Stimulated activated CD4-positive, alpha-beta T cell treated with anti-CD3 and anti-CD28 coated beads, Interleukin-12 subunit alpha, Interleukin-12 subunit beta, amount 100 ng/mL, for 4 hours (primary cell): ENCODE measurements around the gene CASZ1.

Source experiments
- DNase-seq: peaks from one replicate; pipeline ENCODE4 v3.0.0-alpha.2; 2020

The CASZ1 gene

DNA sequence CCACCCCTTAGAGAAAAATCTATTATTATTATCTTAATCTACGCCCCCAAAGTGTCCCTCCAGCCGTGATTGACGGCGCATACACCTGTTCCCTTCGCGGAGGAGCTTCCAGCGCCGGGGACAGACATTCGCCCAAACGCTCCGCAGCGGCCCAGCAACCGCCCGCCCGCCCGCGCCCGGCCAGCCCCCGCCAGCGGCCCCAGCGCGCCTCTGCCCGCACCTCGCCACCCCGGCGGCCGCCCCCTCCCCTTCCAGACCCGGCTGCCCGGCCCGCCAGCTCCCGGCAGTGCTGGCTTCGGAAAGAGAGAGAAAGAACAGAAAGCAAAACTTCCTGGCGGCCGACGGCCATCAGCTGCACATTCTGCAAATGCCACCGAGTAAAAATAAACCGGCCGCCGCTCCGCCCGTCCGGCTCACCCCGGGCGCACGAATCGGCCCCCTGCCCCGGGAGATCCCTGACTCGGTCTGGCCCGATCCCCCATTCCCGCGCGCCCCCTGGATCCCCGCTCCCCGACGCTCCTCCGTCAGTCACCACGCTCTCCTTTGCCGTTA, 1.6 kb downstream of the CASZ1 start:
- no peak for DNase-seq

DNA sequence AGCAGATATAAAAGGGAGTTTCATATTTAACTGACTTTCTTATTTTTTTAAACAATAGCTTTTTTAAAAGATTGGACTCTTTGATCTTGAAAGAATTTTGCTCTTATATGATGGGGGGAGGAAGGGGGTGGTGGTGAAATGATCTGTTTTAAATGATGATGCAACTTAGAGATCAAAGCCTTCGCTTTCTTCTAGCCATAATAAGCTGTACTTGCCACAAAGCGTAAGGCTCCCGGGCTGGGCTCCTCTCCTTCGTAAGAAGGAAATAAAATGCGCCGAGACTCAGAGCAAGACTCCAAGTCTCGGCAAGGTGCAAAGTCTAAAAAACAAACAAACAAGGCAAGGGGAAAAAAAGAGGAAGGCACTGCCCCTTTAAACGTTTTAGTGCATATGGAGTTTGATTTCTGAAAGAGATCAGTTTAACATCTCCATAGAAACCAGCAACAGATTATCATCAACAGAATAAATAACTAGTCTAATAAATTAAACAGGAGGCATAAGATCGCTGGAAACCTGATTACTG, 3.3 kb downstream of the CASZ1 start:
- DNase-seq: no peak

GRCh38 chr1:10791105-10791951, 5.1 kb downstream of the CASZ1 start:
- DNase-seq: no peak

GRCh38 chr1:10789803-10790702, 6.4 kb downstream of the CASZ1 start:
- no peak for DNase-seq

GRCh38 chr1:10789047-10789791, 7.2 kb downstream of the CASZ1 start:
- no peak for DNase-seq

- no peak for DNase-seq
These were observed 7.8 kb downstream of the CASZ1 start for GRCh38 chr1:10788592-10789006.

- no peak for DNase-seq
These were observed 9.2 kb downstream of the CASZ1 start for GRCh38 chr1:10787286-10787685.

DNA sequence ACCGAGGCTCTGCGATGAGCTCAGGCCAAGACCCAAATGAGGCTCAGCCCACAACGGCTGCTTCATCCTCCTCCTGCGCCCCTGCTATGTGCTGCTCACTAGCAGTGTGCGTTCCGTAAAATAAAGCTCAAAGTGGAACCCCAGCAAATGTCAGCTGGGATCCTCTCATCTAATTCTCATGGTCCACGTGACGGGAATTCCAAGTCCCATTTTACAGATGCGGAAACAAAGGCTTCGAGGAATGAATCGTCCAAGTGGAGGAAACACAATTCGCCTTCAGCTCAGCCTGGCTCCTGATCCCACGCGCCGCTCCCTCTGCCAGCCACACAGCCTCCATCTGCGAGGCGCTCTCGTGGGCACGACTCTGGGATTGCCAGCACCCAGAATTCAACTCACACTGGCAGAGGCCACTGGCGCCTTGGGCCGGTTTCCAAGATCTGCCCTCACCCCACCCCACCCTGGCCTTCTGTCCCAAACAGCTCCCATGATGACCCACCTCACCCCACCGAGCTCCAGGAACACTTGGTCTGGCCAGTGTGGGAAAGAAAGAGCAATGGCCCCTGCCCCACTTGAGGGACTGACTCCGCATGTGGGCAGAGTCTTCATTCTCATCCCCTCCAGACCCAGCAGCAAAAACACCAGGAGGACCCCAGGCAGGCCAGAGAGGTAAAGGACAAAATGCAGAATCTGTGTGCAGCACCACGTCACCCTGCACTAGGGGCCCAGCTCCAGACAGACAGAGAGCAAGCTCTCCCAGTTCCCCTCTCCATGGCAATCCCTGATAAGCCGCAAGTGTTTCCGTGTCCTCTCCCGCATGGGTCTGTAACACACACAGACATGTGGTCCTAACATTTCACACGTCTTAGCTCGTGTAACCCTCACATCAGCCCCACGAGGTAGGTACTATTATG, 10.5 kb downstream of the CASZ1 start:
- DNase-seq: no peak

GRCh38 chr1:10784998-10785727, 11.3 kb downstream of the CASZ1 start:
- no peak for DNase-seq

DNA sequence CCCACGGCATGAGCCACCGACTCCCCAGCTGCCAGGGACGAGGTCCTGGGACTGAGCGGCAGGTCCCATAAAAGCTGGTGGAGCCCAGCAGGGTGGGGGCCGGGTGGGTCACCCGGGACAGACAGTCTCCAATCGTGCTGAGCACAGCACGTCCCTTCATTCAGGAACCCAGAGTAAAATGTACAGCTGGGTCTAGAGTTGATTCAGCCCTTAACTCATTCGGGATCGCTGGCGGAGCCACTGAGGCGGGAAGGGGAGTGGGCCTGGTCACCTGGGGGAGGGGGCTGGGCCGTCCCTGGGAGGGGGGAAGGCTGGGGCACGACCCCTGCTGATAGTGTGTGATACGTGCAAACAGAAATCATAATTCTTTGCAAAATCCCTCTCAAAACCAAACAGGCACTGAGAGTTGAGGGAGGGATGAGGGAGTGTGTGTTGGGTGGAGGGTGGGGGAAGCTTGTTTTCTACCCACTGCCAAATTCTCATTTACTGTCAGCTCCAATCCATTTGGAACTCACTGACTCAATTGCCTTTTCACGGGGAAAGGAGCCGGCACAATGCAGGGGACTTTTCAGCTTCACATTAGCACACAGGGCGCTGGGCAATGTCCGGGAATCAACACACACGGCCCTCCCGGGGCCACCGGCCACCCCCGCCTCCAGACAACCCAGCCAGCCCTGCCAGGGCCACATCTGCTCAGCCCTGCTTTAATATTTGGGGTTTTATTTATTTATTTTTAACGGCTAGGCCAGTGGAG, 13.8 kb downstream of the CASZ1 start:
- no peak for DNase-seq

- DNase-seq: no peak
These were observed 15.3 kb downstream of the CASZ1 start for GRCh38 chr1:10781137-10781536.

GRCh38 chr1:10779841-10780240, 16.6 kb downstream of the CASZ1 start:
- no peak for DNase-seq

- DNase-seq: no peak
These were observed 17.2 kb downstream of the CASZ1 start for GRCh38 chr1:10779201-10779600.

- DNase-seq: no peak
These were observed 17.8 kb downstream of the CASZ1 start for GRCh38 chr1:10778640-10779039.

- DNase-seq: no peak
These were observed 18.5 kb downstream of the CASZ1 start for GRCh38 chr1:10777749-10778574.

DNA sequence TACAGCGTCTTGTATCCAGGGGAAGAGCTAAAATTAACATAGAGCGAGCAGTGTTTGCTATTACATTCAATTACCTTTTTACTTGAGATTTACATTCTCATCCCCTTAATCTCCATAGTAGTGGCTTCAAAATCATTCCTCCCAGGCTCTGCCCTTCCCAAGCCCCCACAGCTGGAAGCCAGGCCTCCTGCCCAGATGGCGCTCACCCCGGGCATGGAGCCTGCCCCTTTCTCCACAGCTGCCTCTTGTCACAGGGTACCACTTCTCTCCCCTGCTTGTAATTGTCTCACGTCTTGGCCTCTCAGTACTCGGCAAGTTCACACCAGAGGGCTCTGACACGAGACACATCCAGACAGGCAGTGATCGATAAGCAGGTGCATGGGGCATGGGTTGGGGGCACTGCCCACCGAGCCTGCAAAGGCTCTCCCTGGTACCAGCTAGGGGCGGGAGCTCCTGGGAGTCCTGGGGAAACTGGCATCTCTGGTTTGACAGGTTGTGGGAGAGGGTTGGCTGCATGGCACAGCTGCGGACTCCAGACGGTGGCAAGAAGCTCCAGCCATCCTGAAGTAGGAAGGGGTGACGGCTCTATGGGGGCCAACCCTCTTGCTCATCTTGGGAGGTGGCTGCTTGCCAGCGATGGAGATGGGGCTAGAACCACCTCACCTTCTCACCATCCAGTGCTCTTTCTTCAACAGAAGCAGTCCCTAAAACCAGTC, 20.1 kb downstream of the CASZ1 start:
- no peak for DNase-seq

DNA sequence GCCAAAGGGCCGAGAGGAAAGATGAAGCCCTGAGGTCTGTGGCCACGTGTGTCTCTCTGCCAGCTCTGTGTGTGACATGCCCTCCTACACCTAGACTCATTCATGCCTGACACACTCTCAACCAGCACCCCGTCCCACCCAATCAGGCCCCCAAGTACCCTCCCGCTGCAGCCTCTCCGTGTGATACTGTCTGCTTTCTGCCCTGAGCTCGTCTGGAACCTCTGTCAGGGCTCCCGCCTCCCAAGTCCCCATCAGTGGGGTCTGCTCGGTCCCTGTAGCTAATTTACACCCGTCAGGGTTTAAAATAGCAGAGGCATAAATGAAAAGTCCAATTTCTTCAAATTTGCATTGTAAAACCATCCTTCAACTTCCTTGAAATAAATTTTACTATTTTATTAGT, 20.7 kb downstream of the CASZ1 start:
- DNase-seq: no peak

- no peak for DNase-seq
These were observed 21.7 kb downstream of the CASZ1 start for GRCh38 chr1:10774615-10775310.
